ENCODE data around the gene ADO.

The ADO gene

GRCh38 chr10:62818426-62819011, 14.0 kb downstream of the ADO start:
- peak; percentile 78 for DNase-seq (ENCODE audit: low read depth)

GRCh38 chr10:62819141-62819920, 14.8 kb downstream of the ADO start:
- no peak for DNase-seq (ENCODE audit: low read depth)

GRCh38 chr10:62820586-62820985, 16.1 kb downstream of the ADO start:
- DNase-seq (ENCODE audit: low read depth), result no peak

- DNase-seq (ENCODE audit: low read depth), result no peak
Measured at GRCh38 chr10:62826273-62826672, 21.8 kb downstream of the ADO start.

- DNase-seq (ENCODE audit: low read depth), result no peak
Measured at GRCh38 chr10:62829622-62830021, 25.1 kb downstream of the ADO start.

- DNase-seq (ENCODE audit: low read depth), result no peak
Measured at GRCh38 chr10:62830679-62831078, 26.2 kb downstream of the ADO start.

- no peak for DNase-seq (ENCODE audit: low read depth)
Measured at GRCh38 chr10:62831346-62831745, 26.8 kb downstream of the ADO start.

- DNase-seq (ENCODE audit: low read depth), result no peak
Measured at GRCh38 chr10:62839590-62839989, 35.1 kb downstream of the ADO start.

GRCh38 chr10:62842983-62843382, 38.5 kb downstream of the ADO start:
- no peak for DNase-seq (ENCODE audit: low read depth)

- no peak for DNase-seq (ENCODE audit: low read depth)
Measured at GRCh38 chr10:62843600-62843999, 39.1 kb downstream of the ADO start.

- DNase-seq (ENCODE audit: low read depth), result peak; percentile 29
Measured at GRCh38 chr10:62844280-62845011, 39.9 kb downstream of the ADO start.

- DNase-seq (ENCODE audit: low read depth), result no peak
Measured at GRCh38 chr10:62847433-62847832, 42.9 kb downstream of the ADO start.

- DNase-seq (ENCODE audit: low read depth), result no peak
Measured at GRCh38 chr10:62850646-62851045, 46.1 kb downstream of the ADO start.

GRCh38 chr10:62851442-62851841, 46.9 kb downstream of the ADO start:
- DNase-seq (ENCODE audit: low read depth), result no peak

GRCh38 chr10:62852961-62853702, 48.6 kb downstream of the ADO start:
- no peak for DNase-seq (ENCODE audit: low read depth)

GRCh38 chr10:62853710-62854109, 49.2 kb downstream of the ADO start:
- no peak for DNase-seq (ENCODE audit: low read depth)

GRCh38 chr10:62856021-62856420, 51.5 kb downstream of the ADO start:
- no peak for DNase-seq (ENCODE audit: low read depth)
